B cell (primary cell): ENCODE results near the gene SLC25A6. TPM values are rescaled to one million over a fixed set of nuclear protein-coding genes. Genes with fewer than 3 reads are reported as not detected.
A peak's percentile ranks its signal among the peaks of the same experiment; 100 is the strongest.

Source experiments
- ATAC-seq: fragments of 200-7000 bp; cut with Tn5 transposase; one replicate; pipeline ENCODE4 v1.10.0; 2021; ENCODE audit warnings: low read depth, mild to moderate bottlenecking, moderate number of reproducible peaks, moderate library complexity
- CTCF ChIA-PET: fragments of 350-600 bp; sonication (Branson Sonifier 250); formaldehyde crosslinking; loops from one replicate; lab custom pipeline; 2021; ENCODE audit warnings: antibody characterized with exemption, inconsistent platforms; lab: Charles Lee
- POLR2A ChIA-PET: fragments of 350-600 bp; sonication (Branson Sonifier 250); formaldehyde crosslinking; loops from one replicate; lab custom pipeline; 2021; ENCODE audit warnings: antibody characterized with exemption; lab: Charles Lee
- DNase-seq: peaks from one replicate; pipeline ENCODE4 v3.0.0; 2013
- H2AFZ ChIP-seq: 2 replicates; pipeline ENCODE4 v1.6.1; 2012; ENCODE audit warnings: mild to moderate bottlenecking, low read depth, low read length; ENCODE audit not compliant: insufficient read depth, poor library complexity, severe bottlenecking
- H3K27ac ChIP-seq, 2 donors: 1 replicate in 1 of 2; 2 replicates in 1 of 2; pipeline ENCODE4 v1.5.1; 2012 to 2013; ENCODE audit warnings: low read length in 2 of 2, mild to moderate bottlenecking in 2 of 2, moderate library complexity in 1 of 2
- H3K27me3 ChIP-seq, 4 experiments: fragments of 200-600 bp in 1 of 4; sonication (generic) in 1 of 4; replicated peaks in 1 of 4; 1 replicate in 2 of 4; 2 replicates in 2 of 4; pipeline versions ENCODE4 v1.6.1 to v1.7.0; 2013 to 2016; ENCODE audit warnings: low read length in 3 of 4, mild to moderate bottlenecking in 2 of 4, mixed read lengths in 1 of 4, moderate library complexity in 1 of 4; ENCODE audit not compliant: insufficient read depth in 4 of 4, control insufficient read depth in 3 of 4; ENCODE audit errors: control extremely low read depth in 1 of 4
- H3K36me3 ChIP-seq, 2 experiments: replicated peaks in 1 of 2; 1 replicate in 1 of 2; 2 replicates in 1 of 2; pipeline versions ENCODE4 v1.6.1 to v1.7.1; 2013; ENCODE audit warnings: low read length in 1 of 2; ENCODE audit not compliant: insufficient read depth in 2 of 2, control insufficient read depth in 1 of 2; ENCODE audit errors: control extremely low read depth in 1 of 2, extremely low read depth in 1 of 2
- H3K4me1 ChIP-seq, 2 donors: fragments of 200-600 bp in 1 of 2; sonication (generic) in 1 of 2; 1 replicate in 1 of 2; 2 replicates in 1 of 2; pipeline versions ENCODE4 v1.5.1 to v1.6.1; 2013 to 2017; ENCODE audit warnings: low read length in 2 of 2; ENCODE audit not compliant: control insufficient read depth in 2 of 2, insufficient read depth in 2 of 2
- H3K4me2 ChIP-seq: replicated peaks from 2 replicates; pipeline ENCODE3; 2012; ENCODE audit warnings: mild to moderate bottlenecking, low read depth, low read length; ENCODE audit not compliant: poor library complexity, severe bottlenecking
- H3K4me3 ChIP-seq, 5 experiments: fragments of 200-600 bp in 1 of 5; sonication (generic) in 1 of 5; 1 replicate in 3 of 5; 2 replicates in 2 of 5; pipeline versions ENCODE4 v1.5.1 to v1.7.0; 2011 to 2016; ENCODE audit warnings: low read length in 4 of 5, mild to moderate bottlenecking in 4 of 5, low read depth in 2 of 5, control low read depth in 1 of 5, moderate library complexity in 1 of 5; ENCODE audit not compliant: insufficient read depth in 1 of 5; ENCODE audit errors: control extremely low read depth in 1 of 5, extremely low read depth in 1 of 5
- H3K79me2 ChIP-seq: fragments of 200-600 bp; sonication (generic); one replicate; pipeline ENCODE4 v1.6.0; 2016; ENCODE audit warnings: low read length; ENCODE audit not compliant: control insufficient read depth, insufficient read depth
- H3K9ac ChIP-seq: fragments of 200-600 bp; sonication (generic); 2 replicates; pipeline ENCODE4 v1.6.1; 2017; ENCODE audit warnings: mild to moderate bottlenecking, low read length, moderate library complexity
- H3K9me3 ChIP-seq, 3 donors: one replicate each; pipeline versions ENCODE4 v1.6.1 to v1.7.1; 2013; ENCODE audit warnings: low read length in 2 of 3; ENCODE audit not compliant: control insufficient read depth in 2 of 3, insufficient read depth in 1 of 3; ENCODE audit errors: control extremely low read depth in 1 of 3
- H4K20me1 ChIP-seq: 2 replicates; pipeline ENCODE4 v1.6.0; 2012; ENCODE audit warnings: mild to moderate bottlenecking, low read length; ENCODE audit not compliant: insufficient read depth, control insufficient read depth, poor library complexity, severe bottlenecking
- H3K27ac Mint-ChIP-seq: one replicate; pipeline ENCODE4 v1.8.0; 2021; ENCODE audit warnings: mixed read lengths
- H3K27me3 Mint-ChIP-seq: one replicate; pipeline ENCODE4 v1.8.0; 2021; ENCODE audit warnings: mixed read lengths
- H3K4me1 Mint-ChIP-seq: one replicate; pipeline ENCODE4 v1.8.0; 2021; ENCODE audit warnings: mixed read lengths
- H3K4me3 Mint-ChIP-seq: one replicate; pipeline ENCODE4 v1.8.0; 2021; ENCODE audit warnings: mixed read lengths
- H3K9me3 Mint-ChIP-seq: one replicate; pipeline ENCODE4 v1.8.0; 2022; ENCODE audit warnings: mixed read lengths; ENCODE audit not compliant: insufficient read depth
- EZH2 ChIP-seq: IDR thresholded peaks from 2 replicates; pipeline ENCODE4 v1.6.1; 2012; ENCODE audit warnings: borderline replicate concordance, low read depth, mild to moderate bottlenecking, moderate library complexity, low read length; ENCODE audit not compliant: insufficient read depth, poor library complexity, severe bottlenecking
- WGBS: methylation state at CpG from one replicate; pipeline ENCODE4 v1.1.5; 2013; ENCODE audit warnings: missing lambda C conversion rate; ENCODE audit not compliant: insufficient coverage; 5-methylcytosine and 5-hydroxymethylcytosine counted together
- intact Hi-C: fragments of 100-400 bp; cut with micrococcal nuclease; formaldehyde crosslinking; loops from one replicate; pipeline ENCODE4 v1.10.0; 2022
- polyA plus RNA-seq: library from polyadenylated mRNA; depleted of rRNA; stranded (reverse); fragments of >200 nt; gene quantifications from 2 replicates; pipeline ENCODE4 v1.2.3, GENCODE V29; 2012
- total RNA-seq, 2 donors: library from RNA; stranded (reverse); fragments of 120-200 nt in 1 of 2; gene quantifications; 1 replicate in 1 of 2; 2 replicates in 1 of 2; pipeline versions ENCODE4 v1.2.3 to v1.2.4, GENCODE V29; 2013 to 2022
- TF ChIP-seq, protein P1 (sequence below): fragments of 200-600 bp; IDR thresholded peaks from one replicate; pipeline ENCODE4 v1.8.0; 2022; ENCODE audit warnings: antibody characterized with exemption, mild to moderate bottlenecking

Gene SLC25A6
- total and polyA plus RNA-seq, 2 donors (not counting 1 experiment from before 2014, with no cell fraction given): 343 to 642 TPM

DNA sequence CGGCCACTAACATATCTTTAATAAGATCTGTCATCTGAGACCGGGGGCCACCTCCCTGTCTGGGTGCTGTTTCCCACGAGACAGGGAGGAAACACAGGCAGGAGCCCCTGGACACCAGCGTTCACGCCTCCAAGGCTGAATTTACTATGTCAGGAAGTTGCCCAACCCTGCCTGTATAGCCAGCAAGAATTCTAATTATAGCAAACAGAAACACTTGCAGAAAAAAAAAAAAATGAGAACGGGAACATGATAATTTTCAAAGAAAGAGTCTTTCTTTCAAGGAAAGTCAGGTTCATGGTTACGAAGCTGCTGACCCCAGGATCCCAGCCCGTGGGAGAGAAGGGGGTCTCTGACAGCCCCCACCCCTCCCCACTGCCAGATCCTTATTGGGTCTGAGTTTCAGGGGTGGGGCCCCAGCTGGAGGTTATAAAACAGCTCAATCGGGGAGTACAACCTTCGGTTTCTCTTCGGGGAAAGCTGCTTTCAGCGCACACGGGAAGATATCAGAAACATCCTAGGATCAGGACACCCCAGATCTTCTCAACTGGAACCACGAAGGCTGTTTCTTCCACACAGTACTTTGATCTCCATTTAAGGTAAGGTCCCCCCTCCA lies 55.5 kb downstream of the SLC25A6 start, which contains the start of gene IL3RA:
Gene IL3RA (plus strand): TSS at position 455 of the 613 bp plus-strand sequence. CDS start 4,981 bp downstream, outside the sequence.
- H3K27ac ChIP-seq: peak within 1 kb of the TSS; percentile 70 to 75
- ATAC-seq (peak; percentile 54), DNase-seq (peak; percentile 58)
- peaks cover 0 to 63% (median 6%) of the 10 kb centered on the region in 3 donors for H3K9me3 ChIP-seq
- H3K36me3 ChIP-seq: peaks cover 2 to 3% of the 10 kb centered on the region in 2 experiments
- intact Hi-C loops: no loop called here
- H3K9ac ChIP-seq: peak within 1 kb of the TSS; percentile 72
- no peak for TF ChIP-seq EZH2
- TF ChIP-seq, protein P1, sequence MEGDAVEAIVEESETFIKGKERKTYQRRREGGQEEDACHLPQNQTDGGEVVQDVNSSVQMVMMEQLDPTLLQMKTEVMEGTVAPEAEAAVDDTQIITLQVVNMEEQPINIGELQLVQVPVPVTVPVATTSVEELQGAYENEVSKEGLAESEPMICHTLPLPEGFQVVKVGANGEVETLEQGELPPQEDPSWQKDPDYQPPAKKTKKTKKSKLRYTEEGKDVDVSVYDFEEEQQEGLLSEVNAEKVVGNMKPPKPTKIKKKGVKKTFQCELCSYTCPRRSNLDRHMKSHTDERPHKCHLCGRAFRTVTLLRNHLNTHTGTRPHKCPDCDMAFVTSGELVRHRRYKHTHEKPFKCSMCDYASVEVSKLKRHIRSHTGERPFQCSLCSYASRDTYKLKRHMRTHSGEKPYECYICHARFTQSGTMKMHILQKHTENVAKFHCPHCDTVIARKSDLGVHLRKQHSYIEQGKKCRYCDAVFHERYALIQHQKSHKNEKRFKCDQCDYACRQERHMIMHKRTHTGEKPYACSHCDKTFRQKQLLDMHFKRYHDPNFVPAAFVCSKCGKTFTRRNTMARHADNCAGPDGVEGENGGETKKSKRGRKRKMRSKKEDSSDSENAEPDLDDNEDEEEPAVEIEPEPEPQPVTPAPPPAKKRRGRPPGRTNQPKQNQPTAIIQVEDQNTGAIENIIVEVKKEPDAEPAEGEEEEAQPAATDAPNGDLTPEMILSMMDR: no peak
- Mint-ChIP-seq H3K4me3 (peak within 1 kb of the TSS; percentile 93), H3K4me1 (peaks cover 23% of the 10 kb centered on the region), H3K9me3 (no peaks in the 10 kb centered on the region), H3K27ac (peak within 1 kb of the TSS; percentile 64), H3K27me3 (no peaks in the 10 kb centered on the region)
- H3K79me2 ChIP-seq: peaks cover 4% of the 10 kb centered on the region
- H4K20me1 ChIP-seq: no peaks in the 10 kb centered on the region
- peak within 1 kb of the TSS; percentile 68 for H3K4me2 ChIP-seq
- CTCF ChIA-PET: no interaction called here
- H3K4me3 ChIP-seq: peak within 1 kb of the TSS; percentile 60 to 90 (median 72)
- peaks cover 0 to 3% (median 0%) of the 10 kb centered on the region in 4 experiments for H3K27me3 ChIP-seq
- peak within 1 kb of the TSS; percentile 64 for H2AFZ ChIP-seq
- H3K4me1 ChIP-seq: peaks cover 9 to 28% of the 10 kb centered on the region in 2 donors
- POLR2A ChIA-PET: no interaction called here
- 2% methylated on average over 7 of the region's 14 CpGs for WGBS

Other genes starting within 250 kb of the SLC25A6 start
- not detected in 2 replicates for gene CRLF2, start 179.5 kb downstream of the SLC25A6 start, total RNA-seq
- gene CRLF2, start 179.5 kb downstream of the SLC25A6 start, polyA plus RNA-seq: not detected in 2 replicates
- gene CSF2RA, start 123.3 kb downstream of the SLC25A6 start, total RNA-seq: 0.64 and 1.2 TPM in 2 replicates
- gene CSF2RA, start 123.3 kb downstream of the SLC25A6 start, polyA plus RNA-seq: 0.52 and 0.76 TPM in 2 replicates
- gene IL3RA, start 55.3 kb downstream of the SLC25A6 start, total RNA-seq: 1.6 and 2.8 TPM in 2 replicates
- gene IL3RA, start 55.3 kb downstream of the SLC25A6 start, polyA plus RNA-seq: 4.3 and 31.6 TPM in 2 replicates
- gene ASMTL, start 60.8 kb upstream of the SLC25A6 start, total RNA-seq: 50.4 and 52.9 TPM in 2 replicates
- 15.3 and 33.3 TPM in 2 replicates for gene ASMTL, start 60.8 kb upstream of the SLC25A6 start, polyA plus RNA-seq
- 140 and 142 TPM in 2 replicates for gene P2RY8, start 145.1 kb upstream of the SLC25A6 start, total RNA-seq
- gene P2RY8, start 145.1 kb upstream of the SLC25A6 start, polyA plus RNA-seq: 64.8 and 72.3 TPM in 2 replicates
- 126 and 129 TPM in 2 replicates for gene AKAP17A, start 199.5 kb upstream of the SLC25A6 start, total RNA-seq
- 196 and 240 TPM in 2 replicates for gene AKAP17A, start 199.5 kb upstream of the SLC25A6 start, polyA plus RNA-seq
- gene ASMT, start 222.9 kb upstream of the SLC25A6 start, total RNA-seq: 0.66 TPM in 1 of 2 replicates, not detected in the other
- 0.63 and 1.2 TPM in 2 replicates for gene ASMT, start 222.9 kb upstream of the SLC25A6 start, polyA plus RNA-seq